GM18951 (cell line): ENCODE results near the gene IL10RA.
"Not testable (repeated sequence)": the region's sequence is repeated elsewhere in the genome, so short reads cannot be mapped to it uniquely, and the experiment has no call there.

Experiments
- POLR2A ChIP-seq: IDR thresholded peaks from 4 replicates; pipeline ENCODE4 v1.6.1; 2011; ENCODE audit warnings: mild to moderate bottlenecking; ENCODE audit not compliant: insufficient read length, insufficient read depth; ENCODE audit errors: extremely low read depth
- in situ Hi-C: fragments of 300-500 bp; cut with MboI; formaldehyde crosslinking; loops from one replicate; pipeline ENCODE4 v1.12.0; 2022; ENCODE audit warnings: low sequenced_read_pairs, mixed read lengths, inconsistent platforms; ENCODE audit not compliant: unreplicated experiment

Gene IL10RA

DNA sequence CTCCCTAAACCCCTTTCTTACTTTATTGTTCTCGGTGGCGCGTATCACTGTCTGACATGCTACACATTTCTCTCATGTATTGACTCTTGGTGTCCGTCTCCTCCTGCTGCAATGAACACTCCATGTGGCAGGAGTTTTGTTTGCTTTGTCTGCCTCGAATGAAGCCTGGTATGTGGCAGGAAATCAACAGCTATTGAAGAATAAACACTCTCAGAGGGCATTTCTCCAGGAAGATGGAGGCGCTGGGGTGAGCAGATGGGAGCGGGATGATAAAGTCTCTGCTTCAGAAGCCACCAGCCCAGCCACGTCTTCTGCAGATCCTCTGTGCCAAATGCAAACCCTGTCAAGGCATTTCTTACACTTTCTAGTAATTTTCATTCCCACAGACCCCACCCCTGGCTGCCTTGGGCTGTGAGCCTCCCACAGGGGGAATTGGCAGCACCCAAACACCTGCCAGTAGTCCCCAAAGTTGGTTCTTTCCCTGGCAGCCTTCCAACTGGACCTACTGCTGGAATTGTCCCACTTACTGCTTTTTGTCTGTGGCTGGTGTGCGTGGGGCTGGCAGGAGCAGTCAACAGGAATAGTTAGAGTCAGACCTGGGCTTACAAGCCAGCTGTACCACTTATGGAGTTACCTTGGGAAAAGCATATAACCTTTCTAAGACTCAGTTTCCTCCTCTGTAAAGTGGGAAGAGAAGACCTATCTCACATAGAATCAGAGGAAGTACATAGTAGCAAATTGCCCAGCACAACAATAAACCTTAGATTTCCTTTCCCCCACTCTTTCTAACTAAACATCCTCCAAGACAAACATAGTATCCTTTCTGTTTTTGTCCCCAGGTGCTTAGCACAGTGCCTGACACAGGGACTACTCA, 13.3 kb upstream of the IL10RA start:
- TF ChIP-seq POLR2A, result no peak
- in situ Hi-C loops, result no loop called here

DNA sequence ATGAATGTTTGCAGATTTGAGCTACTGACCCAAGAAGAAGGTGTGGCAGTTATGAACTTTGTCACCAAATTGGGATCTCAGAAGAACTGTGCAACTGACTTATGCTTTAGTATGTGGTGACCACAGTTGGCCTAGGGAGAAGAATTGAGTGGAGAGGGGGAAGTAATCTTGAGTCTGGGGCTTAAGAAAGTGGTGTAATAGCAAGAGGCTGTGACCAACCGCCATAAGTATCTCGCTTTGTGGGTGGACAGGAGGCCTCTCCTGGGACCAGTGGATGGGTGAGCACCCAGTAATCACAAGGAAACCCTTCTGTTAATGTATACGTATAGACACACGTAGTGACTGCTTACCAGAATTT, 12.7 kb upstream of the IL10RA start:
- in situ Hi-C loops, result no loop called here

DNA sequence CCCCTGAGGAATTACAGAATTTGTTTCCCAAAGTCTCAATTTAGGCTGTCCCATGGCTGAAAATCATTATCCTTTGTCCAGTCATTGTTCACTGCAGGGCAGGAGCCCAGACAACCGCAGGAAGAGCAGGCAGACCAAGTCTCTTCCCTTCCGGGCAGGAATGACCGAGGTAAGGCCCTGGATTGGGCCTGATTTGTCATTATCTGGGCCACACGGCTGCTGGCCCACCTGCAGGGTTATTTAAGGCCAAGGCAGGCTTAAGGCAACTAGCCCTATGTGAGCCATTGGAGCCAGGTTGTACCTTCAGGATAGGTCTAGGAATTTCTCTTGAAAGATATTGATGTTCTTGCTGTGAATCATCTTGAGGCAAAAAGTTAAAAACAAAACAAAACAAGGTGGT, 9.7 kb upstream of the IL10RA start:
- TF ChIP-seq POLR2A, result no peak
- in situ Hi-C loops, result no loop called here

More for the DNA sequence above, 12.7 kb upstream of the IL10RA start:
- no peak for TF ChIP-seq POLR2A

DNA sequence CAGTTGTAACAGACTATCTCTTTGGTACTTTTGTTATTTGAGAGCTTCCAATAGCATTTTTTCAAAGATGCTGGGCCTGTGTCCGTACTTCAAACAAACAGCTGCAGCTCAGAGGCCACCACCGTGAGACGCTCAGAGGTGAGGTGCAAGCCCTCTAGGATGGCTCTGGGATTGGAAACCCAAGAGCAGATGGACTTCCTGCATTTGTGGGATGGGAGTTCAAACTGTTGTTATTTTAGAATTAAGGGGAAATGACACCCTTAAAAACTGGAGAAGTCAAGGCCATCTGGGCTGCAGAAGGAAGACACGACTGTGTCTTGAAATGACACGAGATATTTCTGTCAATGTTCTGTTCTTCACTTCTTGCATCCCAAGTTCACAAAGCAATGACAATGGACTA, 9.2 kb upstream of the IL10RA start:
- TF ChIP-seq POLR2A, result no peak
- in situ Hi-C loops, result no loop called here

DNA sequence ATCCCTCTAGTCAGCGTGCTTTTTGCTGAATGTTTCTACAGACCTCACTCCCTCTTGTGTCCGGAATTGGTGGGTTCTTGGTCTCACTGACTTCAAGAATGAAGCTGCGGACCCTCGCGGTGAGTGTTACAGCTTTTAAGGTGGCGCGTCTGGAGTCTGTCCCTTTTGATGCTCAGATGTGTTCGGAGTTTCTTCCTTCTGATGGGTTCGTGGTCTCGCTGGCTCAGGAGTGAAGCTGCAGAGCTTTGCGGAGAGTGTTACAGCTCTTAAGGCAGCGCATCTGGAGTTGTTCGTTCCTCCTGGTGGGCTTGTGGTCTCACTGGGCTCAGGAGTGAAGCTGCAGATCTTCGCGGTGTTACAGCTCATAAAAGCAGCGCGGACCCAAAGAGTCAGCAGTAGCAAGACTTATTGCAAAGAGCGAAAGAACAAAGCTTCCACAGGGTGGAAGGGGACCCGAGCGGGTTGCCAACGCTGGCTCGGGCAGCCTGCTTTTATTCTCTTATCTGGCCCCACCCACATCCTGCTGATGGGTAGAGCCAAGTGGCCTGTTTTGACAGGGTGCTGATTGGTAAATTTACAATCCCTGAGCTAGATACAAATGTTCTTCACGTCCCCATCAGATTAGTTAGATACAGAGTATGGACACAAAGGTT, 8.5 kb upstream of the IL10RA start:
- in situ Hi-C loops, result not testable (repeated sequence)

DNA sequence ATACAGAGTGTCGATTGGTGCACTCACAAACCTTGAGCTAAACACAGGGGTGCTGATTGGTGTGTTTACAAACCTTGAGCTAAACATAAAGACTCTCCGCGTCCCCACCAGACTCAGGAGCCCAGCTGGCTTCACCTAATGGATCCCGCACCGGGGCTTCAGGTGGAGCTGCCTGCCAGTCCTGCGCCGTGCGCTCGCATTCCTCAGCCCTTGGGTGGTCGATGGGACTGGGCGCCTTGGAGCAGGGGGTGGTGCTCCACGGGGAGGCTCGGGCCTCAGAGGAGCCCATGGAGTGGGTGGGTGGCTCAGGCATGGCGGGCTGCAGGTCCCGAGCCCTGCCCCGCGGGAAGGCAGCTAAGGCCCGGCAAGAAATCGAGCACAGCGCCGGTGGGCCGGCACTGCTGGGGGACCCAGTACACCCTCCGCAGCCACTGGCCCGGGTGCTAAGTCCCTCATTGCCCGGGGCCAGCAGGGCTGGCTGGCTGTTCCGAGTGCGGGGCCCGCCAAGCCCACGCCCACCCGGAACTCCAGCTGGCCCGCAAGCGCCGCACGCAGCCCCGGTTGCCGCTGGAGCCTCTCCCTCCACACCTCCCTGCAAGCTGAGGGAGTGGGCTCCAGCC, 7.8 kb upstream of the IL10RA start:
- in situ Hi-C loops, result not testable (repeated sequence)

DNA sequence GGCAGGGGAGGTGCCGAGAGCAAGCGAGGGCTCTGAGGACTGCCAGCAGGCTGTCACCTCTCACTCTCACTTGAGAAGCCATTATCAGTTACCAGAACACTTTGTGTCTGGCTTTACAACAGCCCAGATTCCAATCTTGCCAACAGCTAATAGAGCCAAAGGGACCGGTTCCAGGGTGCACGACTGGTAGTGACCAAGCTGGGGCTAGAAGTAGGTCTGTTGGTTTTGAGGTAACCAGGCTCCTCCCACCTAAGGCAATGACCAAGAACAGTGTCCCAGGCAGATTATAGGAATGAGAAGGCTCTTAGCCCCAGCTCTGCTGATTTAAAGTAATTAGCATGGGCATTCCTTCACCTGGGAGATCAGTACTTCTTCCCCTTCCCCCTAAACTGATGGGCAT, 7.2 kb upstream of the IL10RA start:
- TF ChIP-seq POLR2A, result no peak
- in situ Hi-C loops, result no loop called here

DNA sequence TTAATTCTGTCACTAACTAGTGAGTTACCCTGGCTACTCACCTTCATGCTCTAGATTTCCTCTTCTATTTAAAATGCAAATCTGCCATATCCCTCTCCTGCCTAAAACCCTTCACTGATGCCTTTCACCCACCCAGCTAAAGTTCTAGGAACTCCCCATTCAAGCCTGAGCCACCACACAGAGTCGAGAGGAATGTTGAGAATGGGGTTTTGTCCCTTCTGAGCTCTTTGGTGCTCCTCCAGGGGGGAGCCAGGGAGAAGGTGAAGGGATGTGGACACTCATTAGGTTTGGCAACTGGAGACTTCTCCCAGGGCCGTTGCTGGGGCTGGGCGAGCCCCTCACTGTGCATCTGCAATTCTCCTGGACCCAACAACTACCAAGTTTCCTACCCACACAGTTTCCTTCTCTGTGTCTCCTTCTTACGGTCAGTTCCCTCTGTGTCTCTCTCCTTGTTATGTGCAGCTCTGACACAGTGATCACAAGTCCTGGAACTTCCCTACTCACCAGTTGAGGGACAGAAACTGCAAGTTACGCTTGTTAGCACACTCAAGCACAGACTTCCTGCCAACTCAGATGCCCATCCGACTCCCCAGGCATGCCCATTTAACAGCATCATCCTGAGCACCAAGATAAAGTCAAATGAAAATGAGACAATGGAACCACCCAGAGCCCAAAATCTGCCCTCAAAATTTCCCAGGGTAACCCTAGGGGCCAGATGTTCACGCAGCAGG, 6.5 kb upstream of the IL10RA start:
- TF ChIP-seq POLR2A, result no peak
- in situ Hi-C loops, result no loop called here

DNA sequence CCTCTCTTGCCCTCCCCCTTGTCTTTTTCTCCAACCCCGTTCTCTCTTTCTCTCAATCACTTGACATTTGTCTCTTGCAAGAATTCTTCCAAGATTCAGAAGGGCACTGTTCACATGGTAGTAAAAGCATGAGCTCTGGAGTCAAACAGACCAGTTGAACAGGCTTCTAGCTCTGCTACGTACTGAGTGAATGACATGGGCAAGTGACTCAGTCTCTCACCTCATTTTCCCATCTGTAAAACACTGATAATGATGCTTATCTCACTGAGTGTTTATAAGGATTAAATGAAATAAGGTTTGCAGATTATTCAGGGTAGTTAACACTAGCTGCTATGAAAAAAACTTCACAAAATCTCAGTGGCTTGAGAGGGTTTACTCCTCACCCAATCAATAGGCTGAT, 5.9 kb upstream of the IL10RA start:
- no peak for TF ChIP-seq POLR2A
- in situ Hi-C loops, result no loop called here

DNA sequence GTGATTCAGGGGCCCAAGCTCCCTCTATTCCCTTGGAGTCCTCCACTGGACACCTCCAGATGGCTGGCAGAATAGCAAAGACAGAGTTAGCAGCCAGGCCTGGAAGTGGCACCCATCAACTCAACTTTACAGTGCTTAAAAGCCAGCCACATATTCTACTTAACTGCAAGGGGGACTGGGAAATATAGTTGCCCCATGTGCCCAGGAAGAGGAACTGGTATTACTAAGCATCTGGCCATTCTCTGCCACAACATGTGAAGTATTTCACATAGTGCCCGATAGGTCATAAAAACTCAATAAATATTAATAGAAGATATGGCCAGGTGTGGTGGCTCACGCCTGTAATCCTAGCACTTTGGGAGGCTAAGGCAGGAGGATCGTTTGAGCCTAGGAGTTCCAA, 5.5 kb upstream of the IL10RA start:
- no peak for TF ChIP-seq POLR2A
- in situ Hi-C loops, result no loop called here

DNA sequence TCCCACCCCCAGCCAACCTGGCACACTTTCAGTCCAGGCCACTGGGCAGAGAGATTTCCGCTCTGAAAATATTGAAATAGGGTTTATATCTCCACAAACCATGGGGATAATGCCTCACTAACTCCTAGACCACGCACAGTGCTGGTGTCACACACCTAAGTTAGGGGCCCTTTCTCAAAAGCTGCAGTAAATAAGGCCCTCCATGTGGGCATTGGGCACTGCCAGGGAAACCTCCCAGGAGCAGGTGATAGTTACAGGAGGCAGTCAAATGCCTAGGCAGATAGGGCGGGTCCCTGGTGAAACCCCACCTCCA, 3.1 kb upstream of the IL10RA start:
- in situ Hi-C loops, result no loop called here
- no peak for TF ChIP-seq POLR2A

DNA sequence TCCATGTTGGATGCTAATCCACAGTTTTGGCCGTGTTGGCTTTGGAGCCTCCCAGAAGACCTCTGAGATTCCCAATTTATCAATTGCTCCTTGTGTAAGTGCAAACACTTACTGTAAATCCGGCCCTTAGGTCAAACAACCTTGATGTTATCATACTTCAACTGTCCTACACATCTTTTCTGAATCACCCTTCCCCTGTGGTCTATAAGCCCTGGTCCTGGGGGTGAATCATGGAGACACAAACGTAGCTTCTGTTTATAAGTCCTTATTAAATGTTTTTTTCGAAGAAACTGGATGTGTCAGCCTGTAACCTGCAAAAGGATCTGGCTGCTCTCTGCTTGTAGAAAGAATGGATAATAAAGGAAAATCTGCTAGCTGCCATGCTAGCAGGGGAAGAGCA, 1.7 kb upstream of the IL10RA start:
- TF ChIP-seq POLR2A, result no peak
- in situ Hi-C loops, result no loop called here

DNA sequence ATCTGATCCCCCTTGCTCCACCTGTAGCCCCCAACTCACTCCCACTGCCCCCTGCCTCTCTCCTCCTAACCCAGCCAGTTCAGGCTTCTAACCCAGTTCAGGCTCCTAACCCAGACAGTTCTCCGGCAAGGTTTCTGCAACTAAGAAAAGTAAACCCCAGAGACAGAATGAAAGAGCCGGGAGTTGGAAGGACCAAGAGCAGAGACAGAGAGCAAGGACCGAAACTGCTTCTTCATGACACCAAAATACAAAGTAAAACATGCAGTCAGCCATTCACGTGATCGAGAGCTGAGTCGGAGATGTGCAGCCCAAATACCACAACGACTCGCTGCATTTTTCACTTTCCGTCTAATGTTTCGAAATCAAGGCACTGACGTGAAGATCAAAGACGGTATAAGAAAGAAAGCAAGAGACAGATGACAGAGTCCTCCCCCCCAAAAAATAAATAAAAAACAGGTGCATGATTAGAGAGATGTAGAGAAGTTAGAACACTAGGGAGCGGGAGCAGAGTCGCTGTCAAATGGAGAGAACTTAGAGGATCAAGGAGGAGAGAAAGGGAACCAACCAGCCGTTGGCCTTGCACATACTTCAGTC, 884 bp downstream of the IL10RA start:
- peak; percentile 14 for TF ChIP-seq POLR2A
- in situ Hi-C loops, result no loop called here
